Measurements from ENCODE around the gene MORN4.

MORN4 gene

DNA sequence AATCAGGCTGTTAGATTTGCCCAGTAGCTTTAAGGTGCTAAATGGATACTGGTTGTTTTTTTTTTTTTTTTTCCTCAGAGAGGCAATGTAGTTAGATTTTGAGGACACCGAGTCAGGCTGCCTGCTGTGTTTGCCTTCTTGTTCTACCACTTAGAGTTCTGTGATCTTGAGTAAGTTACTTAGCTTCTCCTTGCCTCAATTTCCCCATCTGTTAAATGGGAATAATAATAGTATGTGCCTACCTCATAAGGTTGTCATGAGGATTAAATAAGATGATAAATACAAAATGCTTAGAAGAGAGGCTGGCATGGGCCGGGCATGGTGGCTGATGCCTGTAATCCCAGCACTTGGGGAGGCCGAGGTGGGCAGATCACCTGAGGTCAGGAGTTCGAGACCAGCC is 14.6 kb downstream of the MORN4 start:
- TF ChIP-seq, protein P1, sequence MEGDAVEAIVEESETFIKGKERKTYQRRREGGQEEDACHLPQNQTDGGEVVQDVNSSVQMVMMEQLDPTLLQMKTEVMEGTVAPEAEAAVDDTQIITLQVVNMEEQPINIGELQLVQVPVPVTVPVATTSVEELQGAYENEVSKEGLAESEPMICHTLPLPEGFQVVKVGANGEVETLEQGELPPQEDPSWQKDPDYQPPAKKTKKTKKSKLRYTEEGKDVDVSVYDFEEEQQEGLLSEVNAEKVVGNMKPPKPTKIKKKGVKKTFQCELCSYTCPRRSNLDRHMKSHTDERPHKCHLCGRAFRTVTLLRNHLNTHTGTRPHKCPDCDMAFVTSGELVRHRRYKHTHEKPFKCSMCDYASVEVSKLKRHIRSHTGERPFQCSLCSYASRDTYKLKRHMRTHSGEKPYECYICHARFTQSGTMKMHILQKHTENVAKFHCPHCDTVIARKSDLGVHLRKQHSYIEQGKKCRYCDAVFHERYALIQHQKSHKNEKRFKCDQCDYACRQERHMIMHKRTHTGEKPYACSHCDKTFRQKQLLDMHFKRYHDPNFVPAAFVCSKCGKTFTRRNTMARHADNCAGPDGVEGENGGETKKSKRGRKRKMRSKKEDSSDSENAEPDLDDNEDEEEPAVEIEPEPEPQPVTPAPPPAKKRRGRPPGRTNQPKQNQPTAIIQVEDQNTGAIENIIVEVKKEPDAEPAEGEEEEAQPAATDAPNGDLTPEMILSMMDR (IDR thresholded peaks at IDR 0.05; ENCODE audit: poor library complexity, severe bottlenecking) = no peak
- H3K4me1 ChIP-seq (ENCODE audit: insufficient read depth, poor library complexity, severe bottlenecking) = no peaks in the 10 kb centered on the region
- H3K9me3 ChIP-seq (ENCODE audit: severe bottlenecking) = no peaks in the 10 kb centered on the region
- no peak overlapping the region for H3K27ac ChIP-seq (ENCODE audit: poor library complexity, severe bottlenecking)
- H3K4me3 ChIP-seq (ENCODE audit: severe bottlenecking) = no peak overlapping the region
- ATAC-seq (ENCODE audit: low read depth) = no peak
- 0 out of 2 replicates have a peak, but pooled peaks cover 3% of the 10 kb centered on the region for H3K36me3 ChIP-seq (ENCODE audit: low read depth)
- no peaks in the 10 kb centered on the region for H3K27me3 ChIP-seq (ENCODE audit: insufficient read depth, poor library complexity, severe bottlenecking)
- no peak for DNase-seq (ENCODE audit: low spot score)

DNA sequence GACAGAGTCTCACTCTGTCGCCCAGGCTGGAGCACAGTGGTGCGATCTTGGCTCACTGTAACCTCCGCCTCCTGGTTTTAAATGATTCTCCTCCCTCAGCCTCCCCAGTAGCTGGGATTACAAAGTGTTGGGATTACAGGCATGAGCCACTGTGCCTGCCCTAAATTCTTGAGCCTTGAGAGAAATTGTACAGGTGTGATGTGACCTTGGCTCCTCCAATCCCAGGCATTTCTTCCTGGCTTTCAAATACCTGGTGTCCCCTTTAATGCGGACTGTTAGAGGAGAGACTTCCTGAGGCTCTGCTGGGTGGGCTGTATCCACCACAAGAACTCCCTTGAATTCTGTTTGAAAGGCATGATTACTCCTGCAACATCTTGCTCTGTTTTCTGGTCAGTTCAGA is 15.0 kb downstream of the MORN4 start:
- DNase-seq (ENCODE audit: low spot score) (no peak), ATAC-seq (ENCODE audit: low read depth) (no peak)
- no peaks in the 10 kb centered on the region for H3K9me3 ChIP-seq (ENCODE audit: severe bottlenecking)
- 0 out of 2 replicates have a peak, but pooled peaks cover 3% of the 10 kb centered on the region for H3K36me3 ChIP-seq (ENCODE audit: low read depth)
- TF ChIP-seq, protein P1 (IDR thresholded peaks at IDR 0.05; ENCODE audit: poor library complexity, severe bottlenecking) = no peak
- H3K27me3 ChIP-seq (ENCODE audit: insufficient read depth, poor library complexity, severe bottlenecking) = no peaks in the 10 kb centered on the region
- no peak overlapping the region for H3K27ac ChIP-seq (ENCODE audit: poor library complexity, severe bottlenecking)
- H3K4me1 ChIP-seq (ENCODE audit: insufficient read depth, poor library complexity, severe bottlenecking) = no peaks in the 10 kb centered on the region
- H3K4me3 ChIP-seq (ENCODE audit: severe bottlenecking) = no peak overlapping the region

GRCh38 chr10:97612386-97612785 is 20.9 kb downstream of the MORN4 start:
- Histone ChIP-seq H3K27ac (ENCODE audit: poor library complexity, severe bottlenecking) (no peak overlapping the region), H3K4me3 (ENCODE audit: severe bottlenecking) (no peak overlapping the region), H3K27me3 (ENCODE audit: insufficient read depth, poor library complexity, severe bottlenecking) (no peaks in the 10 kb centered on the region), H3K36me3 (ENCODE audit: low read depth) (no peaks in the 10 kb centered on the region), H3K9me3 (ENCODE audit: severe bottlenecking) (no peaks in the 10 kb centered on the region), H3K4me1 (ENCODE audit: insufficient read depth, poor library complexity, severe bottlenecking) (peaks cover 13% of the 10 kb centered on the region)
- ATAC-seq (ENCODE audit: low read depth) = peak; percentile 94
- DNase-seq (ENCODE audit: low spot score) = no peak
- TF ChIP-seq, protein P1 (IDR thresholded peaks at IDR 0.05; ENCODE audit: poor library complexity, severe bottlenecking) = peak; percentile 76

- H3K9me3 ChIP-seq (ENCODE audit: severe bottlenecking) = no peaks in the 10 kb centered on the region
- H3K4me1 ChIP-seq (ENCODE audit: insufficient read depth, poor library complexity, severe bottlenecking) = peaks cover 13% of the 10 kb centered on the region
- TF ChIP-seq, protein P1 (IDR thresholded peaks at IDR 0.05; ENCODE audit: poor library complexity, severe bottlenecking) = no peak
Measured at GRCh38 chr10:97611473-97611872, 21.8 kb downstream of the MORN4 start.

DNA sequence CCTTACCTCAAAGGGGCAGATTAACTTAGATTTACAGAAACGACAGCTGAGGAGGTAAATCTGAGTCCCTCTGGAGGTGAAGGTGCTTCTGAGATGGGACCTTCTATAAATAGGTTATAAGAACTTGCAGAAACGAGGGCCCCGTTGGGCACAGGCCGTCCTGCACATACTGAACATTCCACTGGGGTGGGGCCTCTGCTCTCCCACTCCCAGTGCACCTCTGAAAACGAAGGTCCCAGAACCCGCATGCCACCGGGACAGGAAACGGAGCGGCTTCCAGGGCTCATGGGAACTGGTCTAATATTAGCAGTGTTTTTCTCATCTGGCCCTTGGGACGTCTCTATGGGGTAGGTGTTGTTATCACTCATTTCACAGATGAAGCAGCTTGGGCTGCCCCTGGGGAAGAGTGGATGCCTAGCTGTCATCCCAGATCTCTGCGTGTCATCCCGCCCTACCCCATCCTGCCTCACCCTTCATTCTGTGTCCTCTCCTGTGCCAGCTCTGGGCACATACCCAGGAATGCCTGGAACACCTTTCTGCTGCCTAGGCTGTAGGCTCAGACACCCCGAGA is 24.2 kb downstream of the MORN4 start:
- Histone ChIP-seq H3K36me3 (ENCODE audit: low read depth) (no peaks in the 10 kb centered on the region), H3K4me3 (ENCODE audit: severe bottlenecking) (no peak overlapping the region), H3K27ac (ENCODE audit: poor library complexity, severe bottlenecking) (peak overlapping the region; percentile 16), H3K9me3 (ENCODE audit: severe bottlenecking) (no peaks in the 10 kb centered on the region), H3K4me1 (ENCODE audit: insufficient read depth, poor library complexity, severe bottlenecking) (peaks cover 13% of the 10 kb centered on the region), H3K27me3 (ENCODE audit: insufficient read depth, poor library complexity, severe bottlenecking) (no peaks in the 10 kb centered on the region)
- ATAC-seq (ENCODE audit: low read depth) (peak; percentile 36), DNase-seq (ENCODE audit: low spot score) (no peak)
- TF ChIP-seq, protein P1 (IDR thresholded peaks at IDR 0.05; ENCODE audit: poor library complexity, severe bottlenecking) = no peak

More at GRCh38 chr10:97611473-97611872, 21.8 kb downstream of the MORN4 start:
- ATAC-seq (ENCODE audit: low read depth) (no peak), DNase-seq (ENCODE audit: low spot score) (no peak)
- Histone ChIP-seq H3K36me3 (ENCODE audit: low read depth) (no peaks in the 10 kb centered on the region), H3K4me3 (ENCODE audit: severe bottlenecking) (no peak overlapping the region), H3K27ac (ENCODE audit: poor library complexity, severe bottlenecking) (no peak overlapping the region), H3K27me3 (ENCODE audit: insufficient read depth, poor library complexity, severe bottlenecking) (no peaks in the 10 kb centered on the region)

Data from RWPE2 (cell line).